Tibial artery (tissue), 4 donors: ENCODE measurements around the gene ZFP69B.

ENCODE experiments used
- DNase-seq, 2 donors: peaks; one replicate each; pipeline ENCODE4 v3.0.0-alpha.2; 2019
- H3K27ac ChIP-seq, 2 donors: fragments of 200-600 bp; sonication (generic) in 1 of 2; 1 replicate in 1 of 2; 2 replicates in 1 of 2; pipeline ENCODE4 v1.5.1; 2018 to 2019; ENCODE audit warnings: mild to moderate bottlenecking in 1 of 2
- H3K27me3 ChIP-seq, 2 donors: fragments of 200-600 bp; sonication (generic) in 1 of 2; one replicate each; pipeline versions ENCODE4 v1.5.1 to v1.6.0; 2016 to 2019
- H3K36me3 ChIP-seq, 3 donors: fragments of 200-600 bp; sonication (generic) in 2 of 3; one replicate each; pipeline ENCODE4 v1.5.1; 2016 to 2019; ENCODE audit warnings: mild to moderate bottlenecking in 2 of 3
- H3K4me1 ChIP-seq, 4 donors: fragments of 200-600 bp; sonication (generic) in 2 of 4; 1 replicate in 3 of 4; 2 replicates in 1 of 4; pipeline ENCODE4 v1.5.1; 2016 to 2019
- H3K4me3 ChIP-seq, 2 donors: fragments of 200-600 bp; sonication (generic) in 1 of 2; 1 replicate in 1 of 2; 2 replicates in 1 of 2; pipeline ENCODE4 v1.5.1; 2018 to 2019; ENCODE audit warnings: mild to moderate bottlenecking in 2 of 2
- H3K9me3 ChIP-seq, 3 donors: fragments of 200-600 bp; sonication (generic) in 1 of 3; one replicate each; pipeline ENCODE4 v1.5.1; 2016 to 2019
- CTCF ChIP-seq, 2 experiments: fragments of 200-600 bp in 1 of 2; fragments of 450-650 bp in 1 of 2; IDR thresholded peaks; one replicate each; pipeline ENCODE4 v1.5.1; 2017 to 2019; ENCODE audit warnings: antibody characterized with exemption in 2 of 2, mild to moderate bottlenecking in 1 of 2, moderate library complexity in 1 of 2
- intact Hi-C: fragments of 100-400 bp; cut with DNase I; formaldehyde crosslinking; loops from one replicate; pipeline ENCODE4 v1.15.0; 2023; ENCODE audit warnings: low total_unique reads

The ZFP69B gene

GRCh38 chr1:40508375-40509341 lies 58.4 kb downstream of the ZFP69B start, which contains the start of gene EXO5:
Gene EXO5 (plus strand): TSS chr1:40508767. CDS start chr1:40514545, 5,778 bp downstream.
- peak; percentile 80 to 87 for DNase-seq
- peaks cover 0 to 3% (median 1%) of the 10 kb centered on the region in 3 donors for H3K9me3 ChIP-seq
- peak within 1 kb of the TSS; percentile 82 to 85 for H3K4me3 ChIP-seq
- no peaks in the 10 kb centered on the region for H3K36me3 ChIP-seq
- no peak for TF ChIP-seq CTCF (IDR thresholded peaks at IDR 0.05)
- intact Hi-C loops = no loop called here
- peak within 1 kb of the TSS; percentile 75 to 83 for H3K27ac ChIP-seq
- peaks cover 0 to 16% (median 10%) of the 10 kb centered on the region in 4 donors for H3K4me1 ChIP-seq
- no peaks in the 10 kb centered on the region for H3K27me3 ChIP-seq
